ENCODE measurements around the gene A1BG. TPM values are rescaled to one million over a fixed set of nuclear protein-coding genes. Genes with fewer than 3 reads are reported as not detected.
A peak's percentile ranks its signal among the peaks of the same experiment; 100 is the strongest.
"Not testable (repeated sequence)": the region's sequence is repeated elsewhere in the genome, so short reads cannot be mapped to it uniquely, and the experiment has no call there.

A1BG gene
- total RNA-seq, 1 donor = 17.7 TPM

DNA sequence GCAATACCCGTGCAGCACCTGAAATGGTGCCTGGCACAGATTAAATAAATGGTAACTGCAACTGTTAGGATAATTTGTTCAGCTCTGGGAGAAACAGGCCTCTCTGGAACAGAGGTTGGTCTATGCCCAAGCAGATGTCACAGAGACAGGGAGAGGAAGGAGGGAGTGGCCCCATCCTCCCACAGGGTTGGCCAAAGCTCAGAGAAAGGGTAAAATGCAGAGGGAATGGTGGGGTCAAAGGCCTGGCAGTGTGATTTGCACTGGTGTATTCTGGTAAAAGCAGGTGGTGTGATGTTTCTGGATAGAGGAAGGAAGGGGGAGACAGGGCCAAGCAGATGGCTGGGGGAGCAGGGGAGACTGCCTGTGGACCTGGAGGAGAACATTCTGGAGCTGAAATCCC, 17.1 kb downstream of the A1BG start:
- Histone ChIP-seq H3K9me3 (ENCODE audit: low read depth, low read length) (no peaks in the 10 kb centered on the region), H3K4me3 (ENCODE audit: low read length) (no peak overlapping the region), H3K4me1 (ENCODE audit: insufficient read depth, low read length) (no peaks in the 10 kb centered on the region), H3K27me3 (ENCODE audit: insufficient read depth, low read length) (no peaks in the 10 kb centered on the region)

DNA sequence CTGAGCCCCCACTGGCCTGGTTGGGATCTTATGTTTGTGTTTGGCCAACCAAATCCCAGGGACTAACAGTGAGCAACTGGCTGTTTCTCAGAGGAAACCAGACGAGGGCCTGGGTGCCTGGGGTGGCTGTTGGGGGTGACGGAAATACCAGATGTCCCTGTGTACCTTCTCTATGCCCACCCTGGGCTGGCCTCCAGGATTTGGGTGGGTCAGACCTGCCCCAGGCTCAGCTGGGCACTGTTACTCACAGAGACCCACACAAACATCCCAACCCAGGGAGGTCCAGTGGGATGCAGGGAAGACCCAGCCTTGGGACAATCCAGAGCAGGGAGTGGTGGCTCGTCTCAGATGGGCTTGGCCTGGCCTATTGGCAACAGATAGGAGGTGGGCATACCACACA, 17.7 kb downstream of the A1BG start:
- no peaks in the 10 kb centered on the region for H3K9me3 ChIP-seq (ENCODE audit: low read depth, low read length)
- H3K27me3 ChIP-seq (ENCODE audit: insufficient read depth, low read length) = no peaks in the 10 kb centered on the region
- no peaks in the 10 kb centered on the region for H3K4me1 ChIP-seq (ENCODE audit: insufficient read depth, low read length)
- no peak overlapping the region for H3K4me3 ChIP-seq (ENCODE audit: low read length)

DNA sequence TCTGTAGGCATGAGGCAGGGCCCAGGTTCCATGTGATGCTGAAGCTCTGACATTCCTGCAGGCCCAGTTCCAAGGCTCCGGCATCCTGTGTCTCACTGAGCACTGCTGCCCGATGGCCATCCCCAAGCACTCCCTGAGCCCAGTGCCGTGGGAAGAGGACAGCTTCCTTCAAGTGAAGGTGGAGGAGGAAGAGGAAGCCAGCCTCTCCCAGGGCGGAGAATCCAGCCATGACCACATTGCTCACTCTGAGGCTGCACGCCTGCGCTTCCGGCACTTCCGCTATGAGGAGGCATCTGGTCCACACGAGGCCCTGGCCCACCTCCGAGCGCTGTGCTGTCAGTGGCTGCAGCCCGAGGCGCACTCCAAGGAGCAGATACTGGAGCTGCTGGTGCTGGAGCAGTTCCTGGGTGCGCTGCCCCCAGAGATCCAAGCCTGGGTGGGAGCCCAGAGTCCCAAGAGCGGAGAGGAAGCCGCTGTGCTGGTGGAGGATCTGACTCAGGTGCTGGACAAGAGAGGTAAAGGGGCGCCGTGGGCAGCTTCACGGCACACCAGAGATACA, 18.5 kb downstream of the A1BG start:
- Histone ChIP-seq H3K4me1 (ENCODE audit: insufficient read depth, low read length) (no peaks in the 10 kb centered on the region), H3K27me3 (ENCODE audit: insufficient read depth, low read length) (no peaks in the 10 kb centered on the region), H3K9me3 (ENCODE audit: low read depth, low read length) (no peaks in the 10 kb centered on the region), H3K4me3 (ENCODE audit: low read length) (no peak overlapping the region)

DNA sequence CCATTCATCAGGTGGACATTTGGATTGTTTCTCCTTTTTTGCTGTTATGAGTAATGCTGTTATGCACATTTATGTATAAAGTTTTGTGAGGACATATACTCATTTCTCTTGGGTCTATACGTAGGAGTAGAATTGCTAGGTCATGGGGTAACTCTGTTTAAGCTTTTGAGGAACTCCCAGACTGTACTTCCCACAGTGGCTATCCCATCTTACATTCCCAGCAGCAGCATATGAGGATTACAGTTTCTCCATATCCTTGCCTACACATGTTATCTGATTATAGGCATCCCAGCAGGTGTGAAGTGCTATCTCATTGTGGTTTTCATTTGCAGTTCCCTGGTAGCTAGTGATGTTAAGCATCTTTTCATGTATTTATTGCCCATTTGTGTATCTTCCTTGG, 20.6 kb downstream of the A1BG start:
- H3K4me1 ChIP-seq (ENCODE audit: insufficient read depth, low read length) = peaks cover 11% of the 10 kb centered on the region
- no peaks in the 10 kb centered on the region for H3K27me3 ChIP-seq (ENCODE audit: insufficient read depth, low read length)
- no peak overlapping the region for H3K4me3 ChIP-seq (ENCODE audit: low read length)
- H3K9me3 ChIP-seq (ENCODE audit: low read depth, low read length) = no peaks in the 10 kb centered on the region

DNA sequence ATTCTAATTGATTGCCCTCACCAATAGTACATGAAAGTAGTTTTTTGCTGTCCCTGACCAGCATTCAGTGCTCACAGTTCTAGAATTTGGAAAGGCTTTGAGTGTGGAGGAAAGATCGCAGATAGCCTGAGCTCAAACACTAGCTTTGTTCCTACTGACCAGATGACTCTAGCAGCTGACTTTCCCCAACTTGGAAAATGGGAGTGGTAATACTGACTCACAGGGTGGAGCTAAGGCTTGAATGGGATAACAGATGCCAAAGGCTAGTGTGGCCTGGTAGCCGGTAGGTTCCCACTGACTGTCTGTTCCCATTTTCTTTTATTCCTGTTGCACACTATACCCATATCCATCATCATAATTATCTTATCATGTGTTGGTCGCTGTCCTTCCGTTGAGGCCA, 22.8 kb downstream of the A1BG start:
- no peaks in the 10 kb centered on the region for H3K27me3 ChIP-seq (ENCODE audit: insufficient read depth, low read length)
- H3K4me1 ChIP-seq (ENCODE audit: insufficient read depth, low read length) = peaks cover 30% of the 10 kb centered on the region
- H3K4me3 ChIP-seq (ENCODE audit: low read length) = no peak overlapping the region
- H3K9me3 ChIP-seq (ENCODE audit: low read depth, low read length) = no peaks in the 10 kb centered on the region

DNA sequence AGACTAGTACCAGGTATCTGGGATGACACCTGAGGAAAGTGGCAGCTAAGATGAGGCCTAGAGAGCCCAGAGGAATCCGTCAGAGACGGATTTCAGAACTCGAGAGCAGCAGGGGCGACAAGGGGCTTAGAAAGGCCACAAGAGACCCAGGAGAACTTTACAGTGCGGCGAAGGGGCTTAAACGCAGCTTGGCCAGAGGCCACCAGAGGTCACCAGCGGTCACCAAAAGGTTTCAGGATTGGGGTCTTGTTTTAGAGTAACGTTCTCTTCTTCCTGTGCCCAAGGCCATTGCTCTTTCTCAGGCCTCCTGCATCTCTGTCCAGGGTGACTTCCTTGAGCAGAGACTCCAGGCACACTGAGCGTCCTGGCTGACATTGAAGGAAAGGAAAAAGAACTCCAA, 24.3 kb downstream of the A1BG start:
- Histone ChIP-seq H3K4me3 (ENCODE audit: low read length) (no peak overlapping the region), H3K9me3 (ENCODE audit: low read depth, low read length) (no peaks in the 10 kb centered on the region), H3K4me1 (ENCODE audit: insufficient read depth, low read length) (peaks cover 31% of the 10 kb centered on the region), H3K27me3 (ENCODE audit: insufficient read depth, low read length) (no peaks in the 10 kb centered on the region)

DNA sequence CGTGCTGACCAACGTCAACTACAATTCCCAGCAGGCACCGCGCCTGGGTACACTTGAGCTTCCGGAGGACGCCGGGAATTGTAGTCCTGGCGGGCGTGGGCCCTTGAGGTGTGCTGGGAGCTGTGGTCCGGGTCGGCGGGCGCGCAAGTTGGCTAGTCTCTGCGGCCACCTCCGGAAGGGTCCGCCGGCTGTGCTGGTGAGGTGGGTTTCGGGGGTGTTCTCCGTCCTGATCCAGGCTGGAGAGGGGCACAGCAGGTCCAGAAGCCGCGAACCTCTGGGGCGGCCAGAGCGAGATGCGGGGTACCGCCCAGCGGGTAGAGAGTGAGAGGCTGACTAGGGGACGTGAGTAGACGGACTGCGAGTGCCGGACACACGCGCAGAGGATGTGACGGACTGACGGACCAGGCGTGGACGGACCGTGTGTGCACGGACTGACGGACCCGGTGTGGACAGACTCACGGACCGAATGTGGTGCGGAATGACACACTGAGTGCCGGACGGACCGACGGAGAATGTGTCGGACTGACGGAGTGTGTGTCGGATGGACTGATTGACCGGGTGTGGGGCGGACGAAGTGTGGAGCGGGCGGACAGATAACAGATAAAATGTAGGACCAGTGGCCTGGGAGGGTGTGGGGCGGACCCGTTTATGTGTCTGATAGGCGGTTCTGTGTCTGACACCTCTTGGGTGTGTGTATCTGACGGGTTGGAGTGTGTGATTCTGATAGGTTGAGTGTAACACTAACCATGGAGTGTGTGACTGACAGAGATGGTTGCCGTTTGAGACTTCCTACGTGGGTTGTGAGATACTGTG, 26.2 kb downstream of the A1BG start, which contains the start of gene ZSCAN22:
TSS of gene ZSCAN22 (plus strand) at position 81 of the 813 bp plus-strand sequence. CDS start 7,809 bp downstream, outside the sequence.
- Histone ChIP-seq H3K9me3 (ENCODE audit: low read depth, low read length) (no peaks in the 10 kb centered on the region), H3K4me3 (ENCODE audit: low read length) (peak within 1 kb of the TSS; percentile 65), H3K27me3 (ENCODE audit: insufficient read depth, low read length) (no peaks in the 10 kb centered on the region), H3K4me1 (ENCODE audit: insufficient read depth, low read length) (peaks cover 31% of the 10 kb centered on the region)

DNA sequence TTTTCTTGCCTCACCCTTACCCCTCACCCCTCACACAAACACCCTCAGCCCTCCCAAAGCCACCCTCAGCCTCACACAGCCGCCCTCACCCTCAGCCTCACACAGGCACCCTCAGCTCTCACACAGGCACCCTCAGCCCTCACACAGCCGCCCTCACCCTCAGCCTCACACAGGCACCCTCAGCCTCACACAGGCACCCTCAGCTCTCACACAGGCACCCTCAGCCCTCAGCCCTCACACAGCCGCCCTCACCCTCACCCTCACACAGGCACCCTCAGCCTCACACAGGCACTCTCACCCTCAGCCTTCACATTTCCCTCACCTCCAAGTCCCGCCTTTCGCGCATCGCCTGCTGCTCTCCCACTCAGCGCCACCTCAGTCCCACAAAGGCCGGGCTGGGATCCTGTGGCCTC, 26.8 kb downstream of the A1BG start:
- Histone ChIP-seq H3K4me1 (ENCODE audit: insufficient read depth, low read length) (peaks cover 31% of the 10 kb centered on the region), H3K4me3 (ENCODE audit: low read length) (peak overlapping the region; percentile 65), H3K27me3 (ENCODE audit: insufficient read depth, low read length) (no peaks in the 10 kb centered on the region), H3K9me3 (ENCODE audit: low read depth, low read length) (no peaks in the 10 kb centered on the region)

DNA sequence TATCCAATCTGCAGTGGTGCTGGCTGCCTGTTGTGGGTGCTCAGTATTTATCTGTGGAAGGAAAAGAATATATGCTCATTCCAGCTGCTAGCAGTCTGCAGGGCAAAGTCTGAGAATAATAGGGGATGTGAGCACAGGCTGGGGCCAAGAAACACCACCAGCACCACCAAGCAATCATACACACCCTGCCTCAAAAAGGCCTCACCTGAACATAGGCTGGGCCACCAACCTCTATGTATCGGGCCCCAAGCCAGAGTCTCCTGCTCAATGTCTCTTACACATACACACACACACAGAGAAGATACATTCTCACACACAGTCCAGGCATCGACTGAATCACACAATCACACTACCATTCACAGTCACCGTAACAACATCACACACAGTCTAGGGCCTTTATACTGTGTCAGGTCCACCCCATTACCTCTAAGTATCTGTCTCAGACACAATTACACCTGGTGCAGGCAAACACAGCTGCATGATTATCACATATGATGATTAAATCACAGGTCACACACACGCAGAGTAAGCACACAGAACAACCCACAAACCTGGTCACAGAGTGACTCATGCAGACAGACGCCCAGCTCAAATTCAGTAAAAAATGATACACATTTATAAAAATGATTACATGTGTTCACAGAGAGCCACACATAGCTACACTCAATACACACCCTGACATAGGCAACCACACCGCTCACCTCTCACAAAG, 27.8 kb downstream of the A1BG start:
- Histone ChIP-seq H3K27me3 (ENCODE audit: insufficient read depth, low read length) (no peaks in the 10 kb centered on the region), H3K4me3 (ENCODE audit: low read length) (no peak overlapping the region), H3K9me3 (ENCODE audit: low read depth, low read length) (no peaks in the 10 kb centered on the region), H3K4me1 (ENCODE audit: insufficient read depth, low read length) (peaks cover 31% of the 10 kb centered on the region)

DNA sequence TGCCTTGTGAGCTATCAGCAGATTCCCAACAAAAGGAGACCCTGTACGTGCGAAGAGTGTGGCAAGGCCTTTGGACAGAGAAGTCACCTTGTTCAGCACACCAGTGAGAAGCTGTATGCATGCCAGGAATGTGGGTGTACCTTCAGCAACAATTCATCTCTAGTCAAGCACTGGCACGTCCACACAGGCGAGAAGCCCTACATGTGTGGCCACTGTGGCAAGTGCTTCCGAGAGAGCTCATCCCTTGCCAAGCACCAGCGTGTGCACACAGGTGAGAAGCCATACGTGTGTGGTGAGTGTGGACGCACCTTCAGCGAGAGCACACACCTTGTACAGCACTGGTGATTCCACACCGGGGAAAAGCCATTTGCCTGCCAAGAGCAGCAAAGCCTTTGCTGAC, 34.1 kb downstream of the A1BG start:
- H3K4me1 ChIP-seq (ENCODE audit: insufficient read depth, low read length) = no peaks in the 10 kb centered on the region

DNA sequence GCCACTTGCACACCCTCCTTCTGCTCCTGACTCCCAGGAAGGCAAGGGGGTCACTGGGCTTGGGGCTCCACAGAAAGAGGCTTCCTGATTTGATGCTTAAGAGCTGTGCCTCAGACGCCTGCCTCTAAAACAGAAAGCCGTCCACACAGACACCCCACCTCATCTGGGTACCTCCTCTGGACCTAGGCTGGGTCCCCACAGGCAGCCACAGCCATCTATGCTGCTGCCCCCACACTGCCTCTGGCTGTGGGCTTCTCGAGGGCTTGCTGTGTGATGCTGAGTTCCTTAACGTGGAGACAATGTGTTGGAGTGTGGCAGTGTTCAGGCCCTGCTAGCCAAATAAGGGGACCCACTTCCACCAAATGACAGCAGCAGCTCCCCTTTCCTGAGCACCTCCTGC, 35.0 kb downstream of the A1BG start:
- Histone ChIP-seq H3K9me3 (ENCODE audit: low read depth, low read length) (no peaks in the 10 kb centered on the region), H3K4me1 (ENCODE audit: insufficient read depth, low read length) (no peaks in the 10 kb centered on the region), H3K27me3 (ENCODE audit: insufficient read depth, low read length) (no peaks in the 10 kb centered on the region), H3K4me3 (ENCODE audit: low read length) (no peak overlapping the region)

More for the DNA sequence above, 34.1 kb downstream of the A1BG start:
- H3K27me3 ChIP-seq (ENCODE audit: insufficient read depth, low read length) = no peaks in the 10 kb centered on the region
- H3K9me3 ChIP-seq (ENCODE audit: low read depth, low read length) = no peaks in the 10 kb centered on the region
- no peak overlapping the region for H3K4me3 ChIP-seq (ENCODE audit: low read length)

DNA sequence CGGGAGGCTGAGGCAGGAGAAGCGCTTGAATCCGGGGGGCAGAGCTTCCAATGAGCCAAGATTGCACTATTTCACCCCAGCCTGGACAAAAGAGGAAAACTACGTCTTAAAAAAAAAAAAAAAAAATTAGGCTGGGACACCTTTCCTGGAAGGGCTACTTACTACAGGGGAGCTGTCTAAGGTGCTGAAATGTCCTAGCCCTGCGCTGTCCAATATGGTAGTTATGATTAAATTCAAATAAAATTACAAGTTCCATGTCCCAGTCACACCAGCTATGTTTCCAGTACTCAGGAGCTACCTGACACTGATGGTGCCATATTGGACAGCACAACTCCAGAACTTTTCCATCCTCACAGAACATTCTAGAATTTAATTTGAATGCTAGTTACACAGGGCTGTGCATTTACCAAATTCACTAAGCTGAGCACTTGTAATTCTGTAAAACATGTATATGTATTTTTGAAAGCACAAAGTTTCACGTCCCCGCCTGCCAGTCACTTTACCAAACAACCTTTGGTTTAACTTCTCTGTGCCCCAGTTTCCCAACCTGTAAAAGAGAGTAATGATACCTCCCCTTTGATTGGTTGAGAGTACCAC, 35.7 kb downstream of the A1BG start:
- no peaks in the 10 kb centered on the region for H3K4me1 ChIP-seq (ENCODE audit: insufficient read depth, low read length)
- H3K9me3 ChIP-seq (ENCODE audit: low read depth, low read length) = no peaks in the 10 kb centered on the region
- no peak overlapping the region for H3K4me3 ChIP-seq (ENCODE audit: low read length)
- H3K27me3 ChIP-seq (ENCODE audit: insufficient read depth, low read length) = no peaks in the 10 kb centered on the region

DNA sequence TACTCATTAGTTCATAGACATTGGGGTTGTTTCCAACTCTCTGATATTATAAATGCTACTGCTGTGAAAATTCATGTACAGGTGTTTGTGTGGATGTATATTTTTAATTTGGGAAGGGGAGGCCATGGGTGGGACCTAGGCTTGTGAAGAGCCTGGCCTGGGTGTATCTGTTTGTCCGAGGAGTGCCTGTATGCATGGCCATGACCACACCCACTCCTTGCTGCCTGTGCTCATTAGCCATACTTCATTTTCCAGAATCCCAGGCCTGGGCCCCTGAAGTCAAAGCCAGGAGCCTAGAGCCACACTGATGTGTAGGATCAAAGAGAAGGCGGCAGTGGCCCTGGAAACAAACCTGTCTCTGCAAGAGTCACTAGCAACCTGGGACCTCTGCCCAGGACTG, 37.7 kb downstream of the A1BG start:
- Histone ChIP-seq H3K27me3 (ENCODE audit: insufficient read depth, low read length) (no peaks in the 10 kb centered on the region), H3K4me3 (ENCODE audit: low read length) (no peak overlapping the region), H3K4me1 (ENCODE audit: insufficient read depth, low read length) (no peaks in the 10 kb centered on the region), H3K9me3 (ENCODE audit: low read depth, low read length) (peaks cover 8% of the 10 kb centered on the region)

DNA sequence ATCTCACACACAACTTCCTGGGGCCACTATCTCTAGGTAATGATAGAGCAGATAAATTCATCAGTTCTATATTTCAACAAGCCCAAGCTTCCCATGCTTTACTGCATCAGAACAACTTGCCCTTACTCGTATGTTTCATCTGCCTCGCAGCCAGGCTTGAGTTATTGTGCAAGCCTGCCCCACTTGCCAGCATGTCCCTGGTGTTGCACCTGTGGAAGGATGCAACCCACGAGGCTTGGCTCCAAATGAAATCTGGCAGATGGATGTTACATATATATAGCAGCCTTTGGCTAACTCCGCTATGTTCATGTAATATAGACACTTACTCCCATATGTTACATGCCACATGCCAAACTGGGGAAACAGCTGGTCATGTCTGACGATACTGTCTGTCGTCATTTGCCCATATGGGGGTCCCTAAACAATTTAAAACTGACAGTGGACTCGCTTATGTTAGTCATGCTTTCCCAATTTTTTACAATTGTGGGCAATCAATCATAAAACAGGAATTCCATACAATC, 41.9 kb downstream of the A1BG start:
- H3K4me3 ChIP-seq (ENCODE audit: low read length) = no peak overlapping the region
- H3K4me1 ChIP-seq (ENCODE audit: insufficient read depth, low read length) = peaks cover under 1% of the 10 kb centered on the region
- H3K9me3 ChIP-seq (ENCODE audit: low read depth, low read length) = peaks cover 14% of the 10 kb centered on the region
- H3K27me3 ChIP-seq (ENCODE audit: insufficient read depth, low read length) = no peaks in the 10 kb centered on the region

DNA sequence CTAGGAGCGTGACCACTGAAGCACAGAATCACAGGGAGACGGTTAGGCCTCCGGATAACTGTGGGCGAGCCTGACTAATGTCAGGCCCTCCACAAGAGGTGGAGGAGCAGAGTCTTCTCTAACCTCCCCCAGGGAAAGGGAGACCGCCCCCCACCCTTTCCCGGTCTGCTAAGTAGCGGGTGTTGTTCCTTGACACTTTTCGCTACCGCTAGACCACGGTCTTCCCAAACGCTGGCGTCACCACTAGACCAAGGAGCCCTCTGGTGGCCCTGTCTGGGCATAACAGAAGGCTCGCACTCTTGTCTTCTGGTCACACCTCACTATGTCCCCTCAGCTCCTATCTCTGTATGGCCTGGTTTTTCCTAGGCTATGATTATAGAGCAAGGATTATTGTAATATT, 42.6 kb downstream of the A1BG start:
- H3K4me3 ChIP-seq (ENCODE audit: low read length) = not testable (repeated sequence)

More for the DNA sequence above, 42.6 kb downstream of the A1BG start:
- not testable (repeated sequence) for H3K27me3 ChIP-seq (ENCODE audit: insufficient read depth, low read length); H3K4me1 ChIP-seq (ENCODE audit: insufficient read depth, low read length)
- peaks cover 14% of the 10 kb centered on the region for H3K9me3 ChIP-seq (ENCODE audit: low read depth, low read length)

All from mononuclear cell (primary cell).